Hepatocyte (in vitro differentiated cells): ENCODE measurements around the gene TACSTD2.

ENCODE experiments used
- CTCF ChIP-seq: fragments of 200-600 bp; sonication (generic); IDR thresholded peaks from 2 replicates; pipeline ENCODE4 v1.5.1; 2016; ENCODE audit warnings: antibody characterized with exemption, mild to moderate bottlenecking; ENCODE audit not compliant: poor library complexity
- EZH2 ChIP-seq: fragments of 200-600 bp; sonication (generic); IDR thresholded peaks from 2 replicates; pipeline ENCODE4 v1.6.1; 2016; ENCODE audit warnings: antibody characterized with exemption, mild to moderate bottlenecking, borderline replicate concordance

DNA sequence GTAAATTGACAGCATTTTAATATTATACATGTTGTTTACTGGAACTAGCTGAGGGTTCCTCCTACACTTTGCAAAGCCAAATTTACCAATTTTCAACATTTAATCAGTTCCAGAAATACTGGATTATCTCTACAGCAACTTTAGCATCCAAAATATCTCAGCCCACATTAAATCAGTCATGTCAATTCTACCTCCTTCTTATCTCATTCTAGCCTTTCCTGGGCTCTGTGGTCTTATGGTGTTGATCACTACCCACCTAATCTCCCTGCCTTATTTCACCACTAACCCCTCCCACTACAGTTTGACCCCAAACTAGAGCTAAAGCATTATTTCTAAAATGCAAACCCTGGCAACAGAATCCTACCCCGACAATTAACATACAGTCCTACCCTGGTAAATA, 33.8 kb downstream of the TACSTD2 start:
- no peak for TF ChIP-seq CTCF
- TF ChIP-seq EZH2 = no peak
